ENCODE data around the gene CCDC158.
"Not testable (repeated sequence)": the region's sequence is repeated elsewhere in the genome, so short reads cannot be mapped to it uniquely, and the experiment has no call there.

Gene CCDC158

DNA sequence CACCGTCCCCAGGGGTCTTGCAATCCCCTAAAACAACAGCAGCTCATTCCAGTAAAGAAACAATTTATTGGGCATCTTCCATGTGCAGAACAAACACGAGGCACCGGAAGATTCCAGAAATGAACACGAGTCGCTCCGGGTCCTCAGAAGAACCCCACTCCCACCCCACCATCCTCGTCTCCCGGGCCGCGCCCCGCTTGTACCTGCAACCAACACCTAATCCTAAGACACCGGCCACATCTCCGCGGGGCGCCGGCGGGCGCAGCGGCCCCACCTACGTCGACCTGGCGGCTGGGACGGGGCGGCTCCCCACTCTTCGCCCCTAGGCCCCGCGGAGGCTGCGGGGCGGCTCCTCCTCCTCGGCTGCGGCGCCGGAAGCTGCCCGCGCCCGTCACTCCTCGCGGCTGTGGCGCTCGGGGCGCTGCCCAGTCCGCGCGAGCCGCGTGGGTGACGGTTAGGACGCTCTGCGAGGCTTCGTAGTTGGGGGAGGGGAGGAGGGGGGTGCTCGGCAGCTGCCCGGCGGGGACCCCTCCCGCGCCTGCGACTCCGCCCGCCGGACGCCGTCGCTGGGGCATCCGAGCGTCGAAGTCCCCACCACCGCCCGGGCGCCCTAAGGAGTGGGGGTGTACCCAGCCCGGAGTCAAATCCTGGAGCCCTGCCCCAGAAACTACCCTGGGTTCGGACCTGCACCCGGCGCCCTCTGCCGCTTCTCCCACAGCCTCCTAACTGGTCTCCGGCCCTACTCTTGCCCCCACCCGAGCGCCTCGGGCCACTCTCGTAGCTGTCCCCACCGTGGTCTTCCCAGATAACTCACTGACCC, at the start of gene CCDC158:
Gene CCDC158 (minus strand): TSS at position 380 of the 820 bp plus-strand sequence. CDS start 17,934 bp downstream, outside the sequence.
- no peak for DNase-seq

GRCh38 chr4:76470532-76470931, 49.6 kb upstream of the CCDC158 start:
- no peak for DNase-seq

- DNase-seq: no peak
Measured at GRCh38 chr4:76470064-76470463, 49.1 kb upstream of the CCDC158 start.

GRCh38 chr4:76463568-76463967, 42.6 kb upstream of the CCDC158 start:
- no peak for DNase-seq

DNA sequence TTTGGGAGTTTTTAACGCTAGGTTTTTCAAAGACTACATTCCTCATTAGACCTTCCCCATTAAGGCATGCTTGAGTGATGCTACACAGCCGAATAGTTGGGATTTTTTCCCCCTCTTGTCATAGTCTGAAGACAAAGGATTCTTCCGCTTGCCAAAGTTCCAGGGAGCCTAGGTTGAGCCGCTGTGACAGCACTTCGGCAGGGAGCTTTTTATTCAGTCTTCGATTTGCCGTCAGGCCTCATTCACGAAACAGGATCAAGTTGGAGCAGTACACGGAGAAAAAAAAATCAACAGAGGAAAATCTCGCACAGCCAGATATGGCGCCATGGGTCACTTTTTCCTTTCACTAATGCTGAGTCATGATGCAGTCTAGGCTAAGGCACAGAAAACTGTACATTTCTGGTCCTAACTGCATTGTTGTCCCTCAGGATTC, 38.4 kb upstream of the CCDC158 start:
- no peak for DNase-seq

GRCh38 chr4:76458825-76459224, 37.9 kb upstream of the CCDC158 start:
- no peak for DNase-seq

- DNase-seq: no peak
Measured at GRCh38 chr4:76458297-76458696, 37.4 kb upstream of the CCDC158 start.

DNA sequence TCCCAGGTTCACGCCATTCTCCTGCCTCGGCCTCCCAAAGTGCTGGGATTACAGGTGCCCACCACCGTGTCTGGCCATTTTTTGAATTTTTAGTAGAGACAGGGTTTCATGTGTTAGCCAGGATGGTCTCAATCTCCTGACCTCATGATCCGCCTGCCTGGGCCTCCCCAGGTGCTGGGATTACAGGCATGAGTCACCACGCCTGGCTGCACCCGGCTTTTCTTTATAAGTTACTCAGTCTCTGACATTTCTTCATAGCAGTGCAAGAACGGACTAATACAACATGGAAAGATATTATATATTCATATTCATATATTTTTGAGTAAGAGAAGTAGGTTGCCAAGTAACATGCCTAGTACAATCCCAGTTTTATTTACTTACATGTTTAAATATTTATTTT, 36.9 kb upstream of the CCDC158 start:
- DNase-seq: no peak

- not testable (repeated sequence) for DNase-seq
Measured at GRCh38 chr4:76454073-76454472, 33.1 kb upstream of the CCDC158 start.

DNA sequence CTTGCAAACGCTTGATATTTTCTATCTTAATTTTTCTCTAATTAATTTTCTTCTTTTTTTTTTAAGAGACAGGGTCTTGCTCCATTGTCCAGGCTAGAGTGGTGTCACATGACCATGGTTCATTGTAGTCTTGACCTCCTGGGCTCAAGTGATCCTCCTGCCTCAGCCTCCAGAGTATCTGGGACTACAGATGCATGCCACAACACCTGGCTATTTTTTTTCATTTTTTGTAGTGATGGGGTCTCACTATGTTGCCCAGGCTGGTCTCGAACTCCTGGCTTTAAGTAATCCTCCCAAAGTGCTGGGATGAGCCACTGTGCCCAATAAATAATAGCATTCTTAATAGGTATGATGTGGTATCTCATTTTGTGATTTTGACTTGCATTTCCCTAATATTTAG, 32.3 kb upstream of the CCDC158 start:
- DNase-seq: no peak

- DNase-seq: no peak
Measured at GRCh38 chr4:76449833-76450232, 28.9 kb upstream of the CCDC158 start.

DNA sequence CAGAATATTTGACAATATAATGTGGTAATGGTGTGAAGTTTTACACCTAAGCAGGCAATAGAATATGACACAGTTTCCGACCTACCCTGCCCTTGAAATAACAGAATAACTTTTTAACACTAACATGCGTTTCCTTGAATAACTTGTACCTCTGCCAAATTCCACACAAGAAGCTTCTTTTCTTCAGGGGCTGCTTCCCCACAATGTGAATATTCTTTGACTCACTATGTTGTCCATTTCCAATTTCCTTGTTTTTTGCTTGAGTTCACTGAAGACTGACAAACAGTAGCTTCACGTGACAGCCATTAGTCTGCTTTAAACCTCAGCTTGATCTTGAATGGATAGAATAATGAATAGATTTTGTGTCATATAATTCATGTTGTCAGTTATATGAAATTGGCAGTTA, 28.4 kb upstream of the CCDC158 start:
- DNase-seq: no peak

DNA sequence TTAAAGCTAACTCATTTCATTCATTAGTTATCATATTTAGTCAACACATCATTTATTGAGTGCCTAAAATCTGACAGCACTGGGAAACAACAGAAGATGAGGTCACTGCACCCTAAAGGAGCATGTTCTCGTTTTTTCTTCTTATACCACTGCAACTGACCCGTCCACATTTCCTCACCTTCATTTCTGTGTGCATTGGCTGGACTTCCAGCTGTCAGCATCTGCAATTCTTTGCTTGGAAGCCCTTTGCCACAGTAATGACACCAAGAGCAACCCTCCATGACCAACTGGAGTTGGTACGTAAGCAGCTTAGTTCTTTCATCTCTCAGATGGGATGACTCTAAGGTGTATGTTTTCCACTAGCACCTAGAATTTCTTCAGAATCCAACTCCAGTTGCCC, 27.3 kb upstream of the CCDC158 start:
- no peak for DNase-seq

DNA sequence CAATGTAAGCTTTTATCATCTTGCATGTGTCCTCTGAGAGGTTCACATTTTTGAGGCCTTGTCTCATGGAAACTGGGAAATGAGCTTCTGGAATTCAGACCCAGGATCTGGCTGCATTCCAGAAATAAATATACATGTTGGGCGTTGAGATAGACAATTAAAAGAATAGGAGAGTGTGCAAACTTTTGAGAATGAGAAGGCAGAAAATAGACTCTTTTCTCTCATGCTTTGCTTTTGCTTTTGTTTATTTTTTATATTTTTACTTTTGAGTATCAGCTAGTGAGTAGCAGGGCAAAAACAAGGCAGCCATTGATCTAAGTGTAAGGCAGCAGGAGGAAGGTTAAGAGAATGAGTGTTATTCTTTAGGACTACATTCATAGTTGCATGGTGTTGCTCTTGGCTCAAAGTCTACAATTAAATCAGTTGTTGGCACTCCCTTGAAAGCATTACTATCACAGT, 26.5 kb upstream of the CCDC158 start:
- DNase-seq: no peak

DNA sequence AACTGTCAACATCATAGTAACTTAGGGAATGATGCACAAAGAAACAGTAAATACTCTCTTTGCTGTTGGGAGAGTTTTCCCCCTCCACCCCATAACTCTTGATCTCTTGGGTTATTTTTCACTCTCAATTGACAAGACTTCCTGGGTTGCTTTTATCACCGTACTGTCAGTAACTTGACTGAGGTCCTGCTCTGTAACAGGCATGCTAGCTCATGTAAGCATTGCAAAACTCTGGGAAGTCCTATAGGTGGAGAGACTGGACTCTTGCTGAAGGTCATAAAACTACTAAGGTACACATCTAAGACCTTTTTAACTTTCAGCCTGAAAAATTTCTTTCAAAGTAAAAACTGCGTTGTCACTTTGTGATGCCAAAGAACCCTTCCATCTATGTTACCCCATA, 25.0 kb upstream of the CCDC158 start:
- no peak for DNase-seq

- no peak for DNase-seq
Measured at GRCh38 chr4:76443376-76443775, 22.4 kb upstream of the CCDC158 start.

- DNase-seq: no peak
Measured at GRCh38 chr4:76442807-76443206, 21.9 kb upstream of the CCDC158 start.

DNA sequence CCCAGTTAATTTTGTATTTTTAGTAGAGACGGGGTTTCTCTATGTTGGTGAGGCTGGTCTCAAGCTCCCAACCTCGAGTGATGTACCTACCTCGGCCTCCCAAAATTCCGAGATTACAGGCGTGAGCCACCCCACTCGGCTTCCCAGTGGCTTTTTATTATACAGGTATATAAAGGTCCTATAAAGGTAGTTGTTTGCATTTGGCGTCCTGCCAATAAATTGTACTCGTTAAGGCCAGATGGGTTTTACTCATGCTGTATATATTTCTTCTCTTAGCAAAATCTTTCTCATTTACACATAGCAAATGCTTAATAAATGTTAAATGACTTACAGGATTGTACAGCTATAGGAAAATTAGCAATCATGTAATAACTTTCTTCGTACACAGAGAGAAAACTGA, 20.9 kb upstream of the CCDC158 start:
- no peak for DNase-seq

DNA sequence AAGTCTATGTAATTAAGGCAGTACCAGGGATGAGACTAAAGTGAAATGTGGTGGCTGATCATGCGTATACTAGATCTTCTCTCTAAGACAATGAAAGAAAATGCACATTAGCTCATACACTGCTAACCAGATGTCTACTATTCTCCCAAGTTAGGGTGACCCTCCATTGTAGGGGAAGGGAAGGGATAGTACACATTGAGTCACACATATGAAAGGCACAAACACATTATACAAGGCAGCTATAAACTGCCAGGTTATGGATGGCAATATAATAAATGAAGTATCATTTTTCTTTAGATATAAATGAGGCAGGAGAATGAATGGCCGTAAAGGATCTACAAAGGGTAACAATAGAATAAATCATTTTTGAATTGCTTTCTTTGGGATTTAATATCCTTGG, 18.6 kb upstream of the CCDC158 start:
- DNase-seq: no peak

- DNase-seq: no peak
Measured at GRCh38 chr4:76435528-76436319, 14.8 kb upstream of the CCDC158 start.

DNA sequence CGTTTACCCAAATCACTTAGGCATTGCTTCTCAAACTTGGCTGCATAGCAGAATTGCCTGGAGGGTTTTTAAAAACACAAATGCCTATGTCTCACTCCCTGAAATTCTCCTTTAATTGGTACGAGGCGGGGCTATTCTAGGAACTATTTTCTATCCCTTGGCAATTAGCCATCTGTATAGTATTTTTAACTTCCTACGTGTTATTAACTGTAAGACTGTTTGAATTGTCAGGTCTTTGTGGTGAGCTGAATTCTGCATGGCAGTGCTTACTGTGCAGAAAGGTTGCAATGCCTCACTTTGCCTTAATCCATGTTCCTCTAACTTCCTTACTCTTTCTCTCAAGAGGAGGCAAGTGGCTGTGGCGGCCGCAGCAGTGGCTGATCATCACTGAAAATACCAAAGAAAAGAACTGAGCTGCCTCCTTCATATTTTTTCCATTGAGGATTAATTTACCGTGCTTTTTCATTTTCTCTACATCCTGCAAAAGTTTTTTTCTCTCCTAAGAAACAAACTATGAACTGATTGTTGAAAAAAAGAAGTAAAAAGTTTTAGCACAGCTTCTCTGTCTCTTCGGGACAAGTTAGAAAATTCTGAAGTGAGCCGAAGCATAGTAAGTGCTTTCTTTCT, 14.1 kb upstream of the CCDC158 start, which contains the start of gene SHROOM3:
Gene SHROOM3 (plus strand): TSS at position 329 of the 627 bp plus-strand sequence. CDS start 824 bp downstream, outside the sequence.
- no peak for DNase-seq

DNA sequence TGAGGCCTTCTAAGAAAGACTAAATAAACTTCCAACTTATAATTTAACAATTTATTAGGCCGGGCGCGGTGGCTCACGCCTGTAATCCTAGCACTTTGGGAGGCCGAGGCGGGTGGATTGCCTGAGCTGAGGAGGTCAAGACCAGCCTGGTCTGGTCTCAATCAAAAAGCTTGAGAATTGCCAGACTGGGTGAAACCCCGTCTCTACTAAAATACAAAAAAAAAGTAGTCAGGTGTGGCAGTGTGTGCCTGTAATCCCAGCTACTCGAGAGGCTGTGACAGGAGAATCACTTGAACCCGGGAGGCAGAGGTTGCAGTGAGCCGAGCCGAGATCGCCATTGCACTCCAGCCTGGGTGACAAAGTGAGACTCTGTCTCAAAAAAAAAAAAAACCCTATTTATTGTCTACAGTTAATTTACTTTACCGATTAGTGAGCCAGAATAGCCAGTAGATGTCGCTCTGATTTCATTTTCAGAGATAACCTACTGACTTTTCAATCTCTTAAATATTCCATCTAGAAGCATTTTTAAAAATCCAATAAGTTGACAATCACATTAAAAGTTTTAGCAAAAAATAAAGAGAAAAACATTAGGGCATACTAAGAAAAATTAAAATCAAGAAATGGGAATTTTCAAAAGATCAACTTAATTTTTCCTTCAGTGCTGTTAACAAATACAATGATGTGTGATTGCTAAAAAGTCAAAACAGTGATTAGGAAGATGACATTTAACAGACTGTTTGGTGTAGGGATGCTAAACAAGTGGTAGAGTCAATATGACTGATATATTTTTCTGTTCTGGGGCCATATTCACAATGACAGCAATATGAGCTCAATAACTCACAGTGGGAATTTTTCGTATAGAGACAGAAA, 9.8 kb upstream of the CCDC158 start:
- DNase-seq: peak; percentile 50 to 61
